Raji (cell line): ENCODE measurements around the gene D2HGDH.

Experiments
- POLR2A ChIP-seq: IDR thresholded peaks from 2 replicates; pipeline ENCODE4 v1.6.1; 2011; ENCODE audit warnings: low read depth, low read length, control low read depth; ENCODE audit not compliant: insufficient read depth

D2HGDH gene

GRCh38 chr2:241770185-241770935 lies 35.9 kb downstream of the D2HGDH start:
- no peak for TF ChIP-seq POLR2A

- no peak for TF ChIP-seq POLR2A
Observed at GRCh38 chr2:241770936-241771285, 36.5 kb downstream of the D2HGDH start.

DNA sequence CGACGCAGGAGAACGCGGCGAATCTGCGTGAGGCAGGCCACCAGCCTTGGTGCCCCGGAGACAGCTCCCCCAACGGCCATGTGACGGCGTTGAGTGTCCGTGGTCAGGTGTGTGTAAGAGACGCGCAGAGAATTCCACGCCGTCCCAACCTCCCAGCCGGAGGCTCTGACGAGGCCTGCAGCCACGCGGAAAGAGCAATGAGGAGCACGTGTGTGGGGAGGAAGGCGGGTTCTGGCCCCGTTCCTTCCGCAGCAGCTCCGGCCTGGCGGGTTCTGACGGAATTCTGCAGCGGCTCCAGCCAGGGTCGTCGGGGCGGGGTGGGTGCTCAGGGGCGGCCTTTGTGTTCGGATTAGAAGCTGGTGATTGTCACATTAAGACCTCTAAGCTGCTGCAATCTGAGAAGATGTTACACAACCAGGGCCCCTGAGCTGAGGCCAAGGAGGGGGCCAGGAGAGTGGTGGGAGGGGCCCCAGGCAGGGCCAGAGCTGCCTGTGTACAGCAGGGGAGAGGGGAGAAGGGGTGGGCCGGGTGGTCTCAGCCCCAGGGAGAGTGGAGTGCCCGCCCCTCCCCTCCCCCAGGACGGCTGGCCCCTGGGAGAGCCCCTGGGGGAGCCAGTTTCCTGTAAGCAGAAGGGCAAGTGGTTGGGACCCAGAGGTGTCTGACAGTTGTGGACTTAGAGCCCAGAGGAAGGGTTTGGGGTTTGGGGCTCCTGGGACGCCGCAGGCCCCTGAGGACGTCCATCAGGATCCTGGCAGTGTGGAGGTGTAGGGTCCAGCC lies 37.0 kb downstream of the D2HGDH start:
- TF ChIP-seq POLR2A: no peak

- no peak for TF ChIP-seq POLR2A
Observed at GRCh38 chr2:241772063-241772499, 37.7 kb downstream of the D2HGDH start.

DNA sequence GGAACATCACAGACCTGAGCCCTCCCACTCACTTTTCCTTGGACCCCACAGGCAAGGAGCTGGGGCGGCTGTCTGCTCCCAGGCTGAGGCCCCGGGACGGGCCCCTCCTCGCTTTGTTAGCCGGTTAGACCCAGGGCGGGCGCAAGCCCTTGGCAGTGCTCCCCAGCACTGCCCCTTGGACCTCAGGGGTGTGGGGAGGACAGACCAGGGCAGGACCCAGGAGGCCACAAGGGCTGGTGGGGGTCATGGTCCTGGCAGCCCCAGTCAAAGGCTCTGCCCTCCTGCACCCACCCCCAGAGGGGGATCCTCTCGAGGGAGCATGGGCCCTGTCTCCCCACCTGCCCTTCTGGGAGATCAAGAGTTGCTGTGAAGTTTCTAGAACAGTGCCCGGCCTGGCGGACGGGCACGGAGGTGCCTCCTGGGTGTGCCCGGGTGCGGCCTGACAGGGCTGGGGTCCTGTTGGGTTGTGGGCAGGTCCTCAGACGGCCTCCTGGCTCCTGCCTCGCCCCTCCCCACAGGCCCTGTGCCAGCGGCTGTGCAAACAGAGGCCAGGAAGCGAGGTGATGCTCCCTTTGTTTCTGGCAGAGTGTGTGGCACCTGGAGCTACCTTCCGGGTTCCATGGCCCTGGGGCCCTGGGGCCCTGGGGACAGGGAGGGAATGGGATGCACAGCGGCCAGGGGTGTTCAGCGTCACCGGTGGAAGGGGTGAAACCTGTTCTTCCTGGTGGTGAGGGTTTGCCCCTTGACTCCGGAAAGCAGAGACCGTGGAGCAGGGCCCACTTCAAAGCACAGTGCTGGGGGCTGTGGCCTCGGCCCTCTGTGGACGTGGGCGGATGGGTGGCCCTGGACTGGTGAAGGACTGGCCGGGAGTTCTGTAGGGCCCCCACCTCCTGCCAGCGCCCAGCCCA lies 39.3 kb downstream of the D2HGDH start:
- TF ChIP-seq POLR2A: no peak

GRCh38 chr2:241774419-241775222 lies 40.2 kb downstream of the D2HGDH start:
- no peak for TF ChIP-seq POLR2A

GRCh38 chr2:241775223-241776177 lies 41.1 kb downstream of the D2HGDH start:
- TF ChIP-seq POLR2A: no peak

DNA sequence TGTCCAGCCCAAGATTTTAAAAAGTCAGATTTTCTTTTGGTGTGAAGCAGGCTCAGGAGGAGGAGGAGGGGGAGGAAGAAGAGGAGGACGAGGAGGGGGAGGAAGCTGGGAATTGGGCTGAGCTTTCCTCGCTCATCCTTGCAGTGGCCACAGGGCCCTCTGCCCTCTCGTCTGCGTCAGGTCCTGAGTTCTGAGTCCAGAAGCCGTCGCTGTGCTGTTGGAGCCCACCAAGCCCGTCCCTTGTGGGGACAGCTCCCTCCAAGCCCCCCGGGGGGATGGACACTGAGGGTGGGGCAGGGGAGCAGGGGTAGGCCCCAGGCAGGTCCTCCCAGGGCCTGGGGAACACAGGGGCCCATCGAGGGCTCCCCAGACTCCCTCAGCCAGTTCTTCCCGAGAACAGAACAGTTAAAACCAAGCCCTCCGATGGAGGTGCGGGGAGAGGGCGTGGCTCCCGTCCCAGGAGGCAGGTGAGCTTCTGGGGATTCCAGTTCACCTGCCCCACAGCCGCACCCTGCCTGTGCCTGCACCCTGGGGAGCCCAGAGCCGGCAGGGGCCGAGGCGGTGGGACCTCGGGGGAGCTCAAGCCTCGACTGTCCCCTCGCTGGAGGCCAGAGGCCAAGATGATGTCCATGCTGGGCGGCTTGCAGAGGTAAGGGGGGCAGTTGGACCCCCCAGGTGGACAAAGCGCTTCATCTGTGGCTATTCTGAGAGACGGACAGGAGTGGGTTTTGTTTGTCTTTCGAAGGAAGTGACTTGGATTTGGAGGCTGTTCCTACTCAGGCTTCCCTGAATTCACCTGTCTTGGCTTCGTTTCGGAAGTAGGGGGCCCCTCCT lies 42.1 kb downstream of the D2HGDH start, which contains the start of gene GAL3ST2:
TSS of gene GAL3ST2 (plus strand) at position 487 of the 834 bp plus-strand sequence. CDS start at position 621, 134 bp downstream.
- no peak for TF ChIP-seq POLR2A

DNA sequence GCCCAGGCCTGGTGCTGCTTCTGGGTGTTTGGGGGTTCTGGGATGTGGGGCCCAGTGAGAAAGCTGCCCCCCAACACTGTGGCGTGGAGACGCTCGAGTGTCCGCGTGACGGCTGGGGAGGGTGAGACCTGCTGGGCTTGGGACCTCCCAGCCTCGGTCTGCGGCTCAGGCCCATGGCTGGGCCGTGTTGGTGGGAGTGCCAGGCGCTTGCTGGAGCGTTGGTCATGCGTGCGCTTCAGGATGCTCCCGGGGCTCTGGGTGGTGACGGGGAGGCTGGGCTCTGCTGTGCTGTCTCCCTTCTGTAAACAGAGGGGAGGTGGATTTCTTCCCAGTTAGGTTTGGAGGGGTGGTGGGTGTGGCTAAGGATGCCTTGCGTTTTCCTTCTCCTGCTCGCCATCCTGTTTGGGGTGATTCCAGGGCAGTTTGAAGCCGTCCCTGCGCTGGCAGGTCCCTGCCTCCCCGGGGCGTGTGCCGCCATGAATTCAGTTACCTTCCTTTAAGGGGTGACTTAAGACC lies 42.8 kb downstream of the D2HGDH start:
- TF ChIP-seq POLR2A: no peak

GRCh38 chr2:241777686-241778627 lies 43.5 kb downstream of the D2HGDH start:
- no peak for TF ChIP-seq POLR2A

DNA sequence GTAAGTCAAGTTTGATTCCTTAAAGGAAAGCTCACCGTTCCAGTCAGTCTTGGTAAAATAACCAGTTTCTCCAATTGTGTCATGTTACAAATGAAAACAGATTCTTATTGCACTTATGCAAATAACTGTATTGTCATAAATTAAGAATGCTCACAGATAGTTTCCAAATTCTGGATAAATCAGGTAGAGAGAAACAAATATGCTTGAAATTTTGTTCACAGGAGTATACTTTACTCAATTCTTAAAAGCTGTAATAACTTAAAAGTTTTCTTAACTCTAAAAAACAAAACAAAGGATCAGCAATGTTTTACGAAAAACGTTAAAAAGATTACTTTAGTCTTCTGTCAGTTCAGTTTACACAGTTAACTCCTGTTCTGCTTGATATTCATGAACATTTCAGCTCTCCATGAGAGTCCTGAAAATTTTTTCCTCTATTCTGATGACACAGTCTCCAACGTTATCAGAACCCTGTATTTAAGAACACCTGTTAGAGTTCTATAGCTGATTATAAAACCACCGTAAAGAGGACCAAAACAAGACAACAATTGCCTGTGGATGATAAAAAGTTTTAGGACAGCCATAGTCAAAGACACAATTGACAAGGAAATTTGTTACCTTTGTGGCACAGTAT lies 46.6 kb downstream of the D2HGDH start:
- TF ChIP-seq POLR2A: no peak

- TF ChIP-seq POLR2A: no peak
Observed at GRCh38 chr2:241788135-241788534, 53.7 kb downstream of the D2HGDH start.
